ENCODE measurements around the gene KANK2. TPM values are rescaled to one million over a fixed set of nuclear protein-coding genes. Genes with fewer than 3 reads are reported as not detected.
A peak's percentile ranks its signal among the peaks of the same experiment; 100 is the strongest.

The KANK2 gene
- total and polyA plus RNA-seq, 2 of the 4 experiments (the other 2 are of a cell fraction) = 104 to 176 TPM

DNA sequence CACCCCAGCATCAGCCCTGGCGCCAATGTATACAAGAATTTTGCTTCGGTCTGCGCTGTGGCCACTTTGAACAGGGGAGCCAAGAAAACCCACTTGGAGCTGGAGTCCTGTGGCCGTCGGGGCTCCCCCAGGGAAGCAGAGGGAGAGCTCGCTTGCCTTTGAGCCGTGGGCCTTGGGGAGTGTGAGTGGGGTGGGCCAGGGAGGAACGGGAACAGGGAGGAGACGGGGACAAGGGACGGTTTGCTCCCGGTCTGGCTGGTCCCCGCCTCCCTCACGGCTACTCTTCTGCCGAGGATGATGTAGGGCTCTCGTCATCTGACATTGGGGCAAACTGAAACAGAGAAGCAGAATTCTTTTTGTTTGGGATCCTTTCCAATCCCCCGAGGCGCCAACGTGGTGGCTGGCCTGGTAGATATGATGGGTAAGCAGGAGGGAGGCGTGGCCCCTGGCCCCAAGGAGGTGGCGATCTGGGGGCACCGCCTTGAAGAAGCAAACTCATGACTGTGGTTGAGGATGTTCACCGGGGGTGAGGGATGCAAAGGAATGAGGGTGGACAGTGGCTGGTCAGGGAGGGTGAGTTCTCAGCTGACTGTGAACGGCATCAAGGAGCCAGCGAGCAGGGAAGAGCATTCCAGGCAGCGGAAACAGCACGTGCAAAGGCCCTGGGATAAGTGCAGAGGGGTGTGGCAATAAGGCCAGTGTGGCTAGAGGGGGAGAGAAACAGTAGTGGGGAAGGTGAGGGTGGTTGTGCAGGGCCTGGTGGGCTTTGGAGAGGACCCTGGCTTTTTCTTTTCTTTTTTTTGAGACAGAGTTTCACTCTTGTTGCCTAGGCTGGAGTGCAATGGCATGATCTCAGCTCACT is 30.8 kb downstream of the KANK2 start:
- BruUV-seq (replicated peaks) = no TSS peak
- Histone ChIP-seq H3K27ac (ENCODE audit: insufficient read depth, low read length) (peak overlapping the region; percentile 31; the same call in 1 of the 2 replicates), H2BK20ac (ENCODE audit: low read depth, low read length) (peak overlapping the region; percentile 63; the same call in 1 of the 2 replicates), H4K91ac (ENCODE audit: insufficient read depth, low read depth, low read length) (peak overlapping the region; percentile 34; the same call in 1 of the 2 replicates), H2AK9ac (replicated peaks; ENCODE audit: low read depth, low read length, poor library complexity) (peak overlapping the region; percentile 70), H3K79me1 (ENCODE audit: low read depth in 1 of 2, low read length in 2 of 2) (peaks cover 17 to 55% of the 10 kb centered on the region in 2 experiments; a peak in 3 of 4 replicates), H4K8ac (ENCODE audit: low read depth in 2 of 2, low read length in 2 of 2) (peak overlapping the region in 1 of 2 experiments; percentile 60; a peak in 2 of 4 replicates), H3K4me1 (ENCODE audit: control insufficient read depth, insufficient read depth, low read length) (peaks cover 9% of the 10 kb centered on the region), H3K9ac (ENCODE audit: low read depth, low read length) (no peak overlapping the region), H3K4me2 (ENCODE audit: low read depth, low read length) (no peak overlapping the region), H2BK15ac (ENCODE audit: low read depth, low read length) (no peak overlapping the region), H3K4ac (ENCODE audit: low read depth, low read length) (peak overlapping the region; percentile 87), H4K20me1 (ENCODE audit: insufficient read depth, low read length) (no peaks in the 10 kb centered on the region), H3K18ac (ENCODE audit: low read depth, low read length) (no peak overlapping the region), H2BK120ac (ENCODE audit: low read depth, low read length) (peak overlapping the region; percentile 43; the same call in 1 of the 2 replicates), H2AFZ (replicated peaks; ENCODE audit: low read length, poor library complexity) (peak overlapping the region; percentile 56), H2BK5ac (ENCODE audit: low read depth, low read length, poor library complexity, severe bottlenecking) (peak overlapping the region; percentile 61), H3K56ac (ENCODE audit: extremely low read depth, insufficient read depth, low read length) (no peak overlapping the region; the same call in 1 of the 2 replicates), H3K23ac (ENCODE audit: low read depth, low read length) (peak overlapping the region; percentile 59), H3K14ac (replicated peaks; ENCODE audit: low read depth, low read length) (peak overlapping the region; percentile 1; the same call in 1 of the 2 replicates), H3K4me3 (ENCODE audit: insufficient read depth, low read depth, low read length) (no peak overlapping the region), H3K36me3 (ENCODE audit: control insufficient read depth, insufficient read depth, low read length) (peaks cover 57% of the 10 kb centered on the region), H2AK5ac (ENCODE audit: low read depth, low read length) (peak overlapping the region; percentile 74), H3K27me3 (ENCODE audit: control insufficient read depth, insufficient read depth, low read length) (no peaks in the 10 kb centered on the region), H3K9me1 (ENCODE audit: insufficient read depth, low read length) (peaks cover 13% of the 10 kb centered on the region), H4K5ac (ENCODE audit: low read depth, low read length) (peak overlapping the region; percentile 16; the same call in 1 of the 2 replicates), H3K9me3 (ENCODE audit: control insufficient read depth, insufficient read depth, low read length) (no peaks in the 10 kb centered on the region)
- dilution Hi-C loops (cut with HindIII; ENCODE audit: low sequenced_read_pairs, unreplicated experiment) = no loop called here
- in situ Hi-C loops (cut with MboI; ENCODE audit: low sequenced_read_pairs) = no loop called here
- intact Hi-C loops (cut with micrococcal nuclease) = no loop called here
- CTCF ChIA-PET = no interaction called here
- TF ChIP-seq MAFK (IDR thresholded peaks at IDR 0.05; ENCODE audit: low read depth, low read length) = no peak
- no peak for TF ChIP-seq RCOR1 (IDR thresholded peaks at IDR 0.05; ENCODE audit: insufficient replicate concordance, low read length)
- no peak for TF ChIP-seq USF2 (IDR thresholded peaks at IDR 0.05; ENCODE audit: low read depth, low read length)
- TF ChIP-seq, protein P1, sequence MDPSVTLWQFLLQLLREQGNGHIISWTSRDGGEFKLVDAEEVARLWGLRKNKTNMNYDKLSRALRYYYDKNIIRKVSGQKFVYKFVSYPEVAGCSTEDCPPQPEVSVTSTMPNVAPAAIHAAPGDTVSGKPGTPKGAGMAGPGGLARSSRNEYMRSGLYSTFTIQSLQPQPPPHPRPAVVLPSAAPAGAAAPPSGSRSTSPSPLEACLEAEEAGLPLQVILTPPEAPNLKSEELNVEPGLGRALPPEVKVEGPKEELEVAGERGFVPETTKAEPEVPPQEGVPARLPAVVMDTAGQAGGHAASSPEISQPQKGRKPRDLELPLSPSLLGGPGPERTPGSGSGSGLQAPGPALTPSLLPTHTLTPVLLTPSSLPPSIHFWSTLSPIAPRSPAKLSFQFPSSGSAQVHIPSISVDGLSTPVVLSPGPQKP (IDR thresholded peaks at IDR 0.05; ENCODE audit: borderline replicate concordance, low read depth, low read length) = no peak
- no peak for TF ChIP-seq RAD21 (IDR thresholded peaks at IDR 0.05; ENCODE audit: low read length)
- TF ChIP-seq POLR2A (IDR thresholded peaks at IDR 0.05; ENCODE audit: low read depth, low read length) = no peak
- no peak for TF ChIP-seq MAZ (IDR thresholded peaks at IDR 0.05; ENCODE audit: borderline replicate concordance, low read depth, low read length)
- no peak for TF ChIP-seq RFX5 (IDR thresholded peaks at IDR 0.05; ENCODE audit: low read depth, low read length)
- no peak for TF ChIP-seq NFE2L2 (IDR thresholded peaks at IDR 0.05; ENCODE audit: low read depth, low read length)
- ATAC-seq (ENCODE audit: low read depth) (no peak), DNase-seq (no peak)
- 74% methylated on average over 9 of the region's 26 CpGs; no CpG with 5 or more reads in 1 of the 2 experiments for WGBS, 2 experiments (ENCODE audit: extremely low coverage in 2 of 2, insufficient read length in 1 of 2)
- POLR2A ChIA-PET (ENCODE audit: unreplicated experiment) = no interaction called here

All from IMR-90 (cell line).